Neural progenitor cell (in vitro differentiated cells): ENCODE results near the gene PPP1CB.

Source experiments
- CTCF ChIP-seq: fragments of 200-600 bp; sonication (generic); IDR thresholded peaks from 2 replicates; pipeline ENCODE4 v1.5.1; 2017; ENCODE audit warnings: antibody characterized with exemption, mild to moderate bottlenecking
- EZH2 ChIP-seq: fragments of 200-600 bp; sonication (generic); IDR thresholded peaks from 2 replicates; pipeline ENCODE4 v1.6.1; 2017; ENCODE audit warnings: antibody characterized with exemption, mild to moderate bottlenecking, moderate library complexity

- TF ChIP-seq CTCF: no peak
- TF ChIP-seq EZH2: no peak
Observed at GRCh38 chr2:28730641-28731146, 20.9 kb upstream of the PPP1CB start.
